ENCODE results near the gene CAMK2D.
"Not testable (repeated sequence)": the region's sequence is repeated elsewhere in the genome, so short reads cannot be mapped to it uniquely, and the experiment has no call there.

GRCh38 chr4:113702596-113702995, 58.9 kb downstream of the CAMK2D start:
- TF ChIP-seq CTCF (conservative IDR thresholded peaks at IDR 0.05; ENCODE audit: low read depth, low read length); EZH2 (IDR thresholded peaks at IDR 0.05; ENCODE audit: borderline replicate concordance, low read depth, low read length, poor library complexity, severe bottlenecking): not testable (repeated sequence)
